ENCODE results near the gene LTC4S. TPM values are rescaled to one million over a fixed set of nuclear protein-coding genes. Genes with fewer than 3 reads are reported as not detected.

The LTC4S gene
- total RNA-seq, 1 donor from 2014 or later, result 5.0 TPM

DNA sequence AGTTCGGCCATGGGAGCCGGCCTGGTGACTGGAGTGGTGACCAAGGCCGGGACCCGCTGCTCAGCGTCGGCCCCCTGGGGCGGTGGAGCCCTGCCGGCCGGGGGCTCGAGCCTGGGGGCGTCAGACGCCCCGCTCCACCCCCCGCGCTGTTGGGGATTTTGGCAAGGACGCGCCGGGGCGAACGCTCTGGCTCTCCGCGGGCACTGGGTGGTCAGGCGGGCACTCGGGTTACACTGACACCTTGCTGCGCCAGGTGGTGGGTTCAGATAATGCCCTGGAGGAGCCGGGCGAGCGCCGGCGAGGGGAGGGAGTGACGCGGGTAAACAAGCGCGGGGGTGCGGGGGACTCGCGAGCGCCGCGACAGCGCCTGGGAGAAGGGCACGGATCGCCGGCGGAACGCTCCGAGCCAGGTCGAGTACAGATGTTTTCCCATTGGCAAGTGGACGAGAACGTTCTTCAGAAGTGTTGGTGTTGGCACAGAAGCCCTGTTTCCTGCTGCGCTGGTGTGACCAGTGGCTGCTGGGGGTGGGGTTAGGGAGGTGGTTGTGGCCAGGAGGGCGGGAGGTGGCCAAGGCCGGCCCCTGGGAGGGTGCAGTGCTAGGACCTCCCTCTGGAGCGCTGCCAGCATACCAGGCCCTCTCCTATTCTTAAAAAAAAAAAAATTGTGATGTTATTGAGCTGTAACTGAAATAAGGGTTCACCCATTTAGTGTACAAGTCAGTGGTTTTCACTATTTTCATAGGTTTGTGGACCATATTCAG, 27.7 kb downstream of the LTC4S start:
- Mint-ChIP-seq H3K9me3 (no peaks in the 10 kb centered on the region), H3K27me3 (ENCODE audit: low read depth) (no peaks in the 10 kb centered on the region), H3K4me1 (peaks cover 36% of the 10 kb centered on the region), H3K36me3 (peaks cover 15% of the 10 kb centered on the region), H3K4me3 (peak overlapping the region; percentile 97), H3K27ac (peak overlapping the region; percentile 99)
- TF ChIP-seq, protein P1, sequence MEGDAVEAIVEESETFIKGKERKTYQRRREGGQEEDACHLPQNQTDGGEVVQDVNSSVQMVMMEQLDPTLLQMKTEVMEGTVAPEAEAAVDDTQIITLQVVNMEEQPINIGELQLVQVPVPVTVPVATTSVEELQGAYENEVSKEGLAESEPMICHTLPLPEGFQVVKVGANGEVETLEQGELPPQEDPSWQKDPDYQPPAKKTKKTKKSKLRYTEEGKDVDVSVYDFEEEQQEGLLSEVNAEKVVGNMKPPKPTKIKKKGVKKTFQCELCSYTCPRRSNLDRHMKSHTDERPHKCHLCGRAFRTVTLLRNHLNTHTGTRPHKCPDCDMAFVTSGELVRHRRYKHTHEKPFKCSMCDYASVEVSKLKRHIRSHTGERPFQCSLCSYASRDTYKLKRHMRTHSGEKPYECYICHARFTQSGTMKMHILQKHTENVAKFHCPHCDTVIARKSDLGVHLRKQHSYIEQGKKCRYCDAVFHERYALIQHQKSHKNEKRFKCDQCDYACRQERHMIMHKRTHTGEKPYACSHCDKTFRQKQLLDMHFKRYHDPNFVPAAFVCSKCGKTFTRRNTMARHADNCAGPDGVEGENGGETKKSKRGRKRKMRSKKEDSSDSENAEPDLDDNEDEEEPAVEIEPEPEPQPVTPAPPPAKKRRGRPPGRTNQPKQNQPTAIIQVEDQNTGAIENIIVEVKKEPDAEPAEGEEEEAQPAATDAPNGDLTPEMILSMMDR (IDR thresholded peaks at IDR 0.05; ENCODE audit: unreplicated experiment), result peak; percentile 10
- DNase-seq (ENCODE audit: low spot score in 2 of 2, unreplicated experiment in 2 of 2), result peak; percentile 75 to 79

GRCh38 chr5:179822059-179822432, 28.3 kb downstream of the LTC4S start:
- Mint-ChIP-seq H3K27me3 (ENCODE audit: low read depth) (no peaks in the 10 kb centered on the region), H3K4me3 (peak overlapping the region; percentile 97), H3K4me1 (peaks cover 36% of the 10 kb centered on the region), H3K9me3 (no peaks in the 10 kb centered on the region), H3K36me3 (peaks cover 19% of the 10 kb centered on the region), H3K27ac (peak overlapping the region; percentile 99)
- no peak for DNase-seq (ENCODE audit: low spot score in 2 of 2, unreplicated experiment in 2 of 2)
- TF ChIP-seq, protein P1 (IDR thresholded peaks at IDR 0.05; ENCODE audit: unreplicated experiment), result no peak

GRCh38 chr5:179822444-179822990, 28.7 kb downstream of the LTC4S start:
- Mint-ChIP-seq H3K4me1 (peaks cover 36% of the 10 kb centered on the region), H3K36me3 (peaks cover 21% of the 10 kb centered on the region), H3K27ac (peak overlapping the region; percentile 99), H3K4me3 (peak overlapping the region; percentile 97), H3K9me3 (no peaks in the 10 kb centered on the region), H3K27me3 (ENCODE audit: low read depth) (no peaks in the 10 kb centered on the region)
- TF ChIP-seq, protein P1 (IDR thresholded peaks at IDR 0.05; ENCODE audit: unreplicated experiment), result no peak
- no peak for DNase-seq (ENCODE audit: low spot score in 2 of 2, unreplicated experiment in 2 of 2)

GRCh38 chr5:179823937-179824744, 30.4 kb downstream of the LTC4S start:
- no peak for DNase-seq (ENCODE audit: low spot score in 2 of 2, unreplicated experiment in 2 of 2)
- H3K4me1 Mint-ChIP-seq, result peaks cover 27% of the 10 kb centered on the region
- H3K27ac Mint-ChIP-seq, result no peak overlapping the region
- TF ChIP-seq, protein P1 (IDR thresholded peaks at IDR 0.05; ENCODE audit: unreplicated experiment), result no peak
- H3K9me3 Mint-ChIP-seq, result peaks cover under 1% of the 10 kb centered on the region
- no peak overlapping the region for H3K4me3 Mint-ChIP-seq
- peaks cover 34% of the 10 kb centered on the region for H3K36me3 Mint-ChIP-seq
- no peaks in the 10 kb centered on the region for H3K27me3 Mint-ChIP-seq (ENCODE audit: low read depth)

DNA sequence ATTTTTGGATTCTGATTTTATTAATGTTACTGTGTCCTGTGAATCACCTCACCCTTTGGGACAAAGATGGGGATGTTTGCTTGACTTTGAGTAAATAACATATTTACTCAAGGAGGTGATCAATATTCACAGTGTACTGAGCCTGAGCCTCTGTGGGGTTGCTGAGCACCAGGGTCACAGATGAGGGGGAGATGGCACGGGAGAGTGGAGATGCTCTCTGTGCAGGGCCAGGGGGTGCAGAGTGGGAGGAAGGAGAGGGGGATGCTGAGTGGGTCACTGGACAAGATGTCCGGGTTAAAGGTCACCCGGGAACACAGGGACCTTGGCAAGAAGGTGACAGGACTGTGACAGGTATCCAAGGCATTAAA, 30.9 kb downstream of the LTC4S start:
- TF ChIP-seq, protein P1 (IDR thresholded peaks at IDR 0.05; ENCODE audit: unreplicated experiment), result no peak
- peaks cover 22% of the 10 kb centered on the region for H3K4me1 Mint-ChIP-seq
- H3K36me3 Mint-ChIP-seq, result peaks cover 40% of the 10 kb centered on the region
- no peaks in the 10 kb centered on the region for H3K27me3 Mint-ChIP-seq (ENCODE audit: low read depth)
- H3K9me3 Mint-ChIP-seq, result peaks cover 6% of the 10 kb centered on the region
- no peak overlapping the region for H3K27ac Mint-ChIP-seq
- no peak for DNase-seq (ENCODE audit: low spot score in 2 of 2, unreplicated experiment in 2 of 2)
- no peak overlapping the region for H3K4me3 Mint-ChIP-seq
